HepG2 (cell line): Measurements from ENCODE around the gene PRCP. TPM values are rescaled to one million over a fixed set of nuclear protein-coding genes. Genes with fewer than 3 reads are reported as not detected.

Experiments used
- BHLHE40 ChIP-seq: IDR thresholded peaks from 2 replicates; pipeline ENCODE4 v1.6.1; 2011; ENCODE audit warnings: low read length, improper control_type of control experiment
- FOXK1 ChIP-seq: sonication (generic); formaldehyde crosslinking; IDR thresholded peaks from 2 replicates; pipeline ENCODE4 v1.4.0; 2020; ENCODE audit warnings: low read depth, missing genetic modification reagents, borderline replicate concordance
- KDM5B ChIP-seq: sonication (generic); formaldehyde crosslinking; IDR thresholded peaks from 2 replicates; pipeline ENCODE4 v1.4.0; 2020; ENCODE audit warnings: missing genetic modification reagents, mild to moderate bottlenecking, borderline replicate concordance
- MATR3 ChIP-seq: sonication (generic); formaldehyde crosslinking; IDR thresholded peaks from 2 replicates; pipeline ENCODE4 v1.4.0; 2020; ENCODE audit warnings: missing genetic modification reagents
- NFYB ChIP-seq: sonication (generic); formaldehyde crosslinking; IDR thresholded peaks from 2 replicates; pipeline ENCODE4 v1.4.0; 2020; ENCODE audit warnings: missing genetic modification reagents
- RXRB ChIP-seq: IDR thresholded peaks from 2 replicates; pipeline ENCODE4 v1.6.1; 2016; ENCODE audit warnings: borderline replicate concordance, missing genetic modification reagents, missing compliant biosample characterization
- ZNF136 ChIP-seq: sonication (generic); formaldehyde crosslinking; IDR thresholded peaks from 2 replicates; pipeline ENCODE4 v1.8.1; 2022; ENCODE audit warnings: low read depth, mild to moderate bottlenecking, moderate library complexity, missing genetic modification reagents
- polyA plus RNA-seq, 8 experiments: library from polyadenylated mRNA; depleted of rRNA in 3 of 8; stranded (reverse) in 7 of 8; unstranded in 1 of 8; fragments of >200 nt; fragmentation: Illumina TruSeq in 4 of 8; extraction: Trizol in 4 of 8; gene quantifications; 2 replicates each; pipeline versions ENCODE4 v1.2.1 to v1.2.3, GENCODE V29; 2011 to 2016; ENCODE audit warnings: low read depth in 4 of 8, missing spikeins in 1 of 8, mixed read lengths in 1 of 8; ENCODE audit not compliant: insufficient read depth in 1 of 8
- total RNA-seq, 5 experiments: library from RNA; depleted of rRNA; stranded (reverse); fragments of >200 nt; fragmentation: Illumina TruSeq; extraction: Trizol; gene quantifications; 2 replicates each; pipeline ENCODE4 v1.2.3, GENCODE V29; 2016; ENCODE audit warnings: low read depth in 1 of 5
- TF ChIP-seq, protein P1 (sequence below): sonication (generic); formaldehyde crosslinking; conservative IDR thresholded peaks from 2 replicates; pipeline ENCODE4 v1.5.0; 2020; ENCODE audit warnings: missing genetic modification reagents
- TF ChIP-seq, protein P2 (sequence below): sonication (generic); formaldehyde crosslinking; IDR thresholded peaks from 2 replicates; pipeline ENCODE4 v1.8.0; 2022; ENCODE audit warnings: missing genetic modification reagents, low read depth, mild to moderate bottlenecking, borderline replicate concordance
- TF ChIP-seq, protein P3 (sequence below): IDR thresholded peaks from 2 replicates; pipeline ENCODE4 v1.6.1; 2016; ENCODE audit warnings: control low read depth
- TF ChIP-seq, protein P4 (sequence below): IDR thresholded peaks from 2 replicates; pipeline ENCODE4 v1.6.1; 2016; ENCODE audit warnings: missing compliant biosample characterization, missing genetic modification reagents, borderline replicate concordance

Gene PRCP
- total and polyA plus RNA-seq, 2 of the 13 experiments (the other 11 are each of a cell fraction or from before 2014, with no cell fraction given) = 84.2 to 105 TPM

DNA sequence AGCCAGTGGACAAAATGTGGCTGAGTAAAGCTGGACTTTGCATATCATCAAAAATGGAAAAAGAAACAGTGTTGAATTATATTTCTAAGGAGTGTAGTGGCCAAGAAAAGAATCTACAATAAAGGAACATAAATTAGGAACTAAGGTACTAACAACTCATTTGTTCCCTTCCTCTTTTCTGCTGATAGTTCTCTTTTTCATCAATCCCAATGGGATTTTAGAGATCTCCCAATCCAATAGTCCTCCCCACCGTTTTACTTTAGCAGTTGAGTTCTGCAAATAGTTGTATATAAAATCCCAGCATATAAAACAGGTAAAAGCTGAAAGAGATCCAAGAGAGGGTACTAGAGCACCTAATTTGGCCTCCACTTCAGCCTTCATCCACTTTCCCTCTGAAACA, 2.0 kb downstream of the PRCP start (continued):
- TF ChIP-seq, protein P1, sequence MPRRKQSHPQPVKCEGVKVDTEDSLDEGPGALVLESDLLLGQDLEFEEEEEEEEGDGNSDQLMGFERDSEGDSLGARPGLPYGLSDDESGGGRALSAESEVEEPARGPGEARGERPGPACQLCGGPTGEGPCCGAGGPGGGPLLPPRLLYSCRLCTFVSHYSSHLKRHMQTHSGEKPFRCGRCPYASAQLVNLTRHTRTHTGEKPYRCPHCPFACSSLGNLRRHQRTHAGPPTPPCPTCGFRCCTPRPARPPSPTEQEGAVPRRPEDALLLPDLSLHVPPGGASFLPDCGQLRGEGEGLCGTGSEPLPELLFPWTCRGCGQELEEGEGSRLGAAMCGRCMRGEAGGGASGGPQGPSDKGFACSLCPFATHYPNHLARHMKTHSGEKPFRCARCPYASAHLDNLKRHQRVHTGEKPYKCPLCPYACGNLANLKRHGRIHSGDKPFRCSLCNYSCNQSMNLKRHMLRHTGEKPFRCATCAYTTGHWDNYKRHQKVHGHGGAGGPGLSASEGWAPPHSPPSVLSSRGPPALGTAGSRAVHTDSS = no peak
- TF ChIP-seq NFYB (no peak), ZNF136 (no peak), BHLHE40 (no peak), FOXK1 (CRISPR knock-in tag) (no peak), KDM5B (CRISPR knock-in tag) (no peak), RXRB (CRISPR knock-in tag) (no peak), MATR3 (no peak)
- TF ChIP-seq, protein P2, sequence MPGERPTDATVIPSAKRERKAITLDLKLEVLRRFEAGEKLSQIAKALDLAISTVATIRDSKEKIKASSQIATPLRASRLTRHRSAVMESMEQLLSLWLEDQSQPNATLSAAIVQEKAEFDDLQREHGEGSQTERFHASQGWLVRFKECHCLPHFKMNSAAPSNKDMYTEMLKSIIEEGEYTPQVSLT = no peak
- TF ChIP-seq, protein P3, sequence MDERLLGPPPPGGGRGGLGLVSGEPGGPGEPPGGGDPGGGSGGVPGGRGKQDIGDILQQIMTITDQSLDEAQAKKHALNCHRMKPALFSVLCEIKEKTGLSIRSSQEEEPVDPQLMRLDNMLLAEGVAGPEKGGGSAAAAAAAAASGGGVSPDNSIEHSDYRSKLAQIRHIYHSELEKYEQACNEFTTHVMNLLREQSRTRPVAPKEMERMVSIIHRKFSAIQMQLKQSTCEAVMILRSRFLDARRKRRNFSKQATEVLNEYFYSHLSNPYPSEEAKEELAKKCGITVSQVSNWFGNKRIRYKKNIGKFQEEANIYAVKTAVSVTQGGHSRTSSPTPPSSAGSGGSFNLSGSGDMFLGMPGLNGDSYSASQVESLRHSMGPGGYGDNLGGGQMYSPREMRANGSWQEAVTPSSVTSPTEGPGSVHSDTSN (CRISPR knock-in tag) = no peak
- TF ChIP-seq, protein P4, sequence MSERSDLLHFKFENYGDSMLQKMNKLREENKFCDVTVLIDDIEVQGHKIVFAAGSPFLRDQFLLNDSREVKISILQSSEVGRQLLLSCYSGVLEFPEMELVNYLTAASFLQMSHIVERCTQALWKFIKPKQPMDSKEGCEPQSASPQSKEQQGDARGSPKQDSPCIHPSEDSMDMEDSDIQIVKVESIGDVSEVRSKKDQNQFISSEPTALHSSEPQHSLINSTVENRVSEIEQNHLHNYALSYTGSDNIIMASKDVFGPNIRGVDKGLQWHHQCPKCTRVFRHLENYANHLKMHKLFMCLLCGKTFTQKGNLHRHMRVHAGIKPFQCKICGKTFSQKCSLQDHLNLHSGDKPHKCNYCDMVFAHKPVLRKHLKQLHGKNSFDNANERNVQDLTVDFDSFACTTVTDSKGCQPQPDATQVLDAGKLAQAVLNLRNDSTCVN = no peak
- TF ChIP-seq, all 625 proteins: peak for 0
